Naive thymus-derived CD8-positive, alpha-beta T cell (primary cell): ENCODE measurements around the gene LRRC27. TPM values are rescaled to one million over a fixed set of nuclear protein-coding genes. Genes with fewer than 3 reads are reported as not detected.
A peak's percentile ranks its signal among the peaks of the same experiment; 100 is the strongest.

Experiments used
- ATAC-seq, 2 donors: fragments of 150-1000 bp; cut with Tn5 transposase in 1 of 2; sonication (Bioruptor Pico), chemical (Tn5 transposase) in 1 of 2; 1 replicate in 1 of 2; 2 replicates in 1 of 2; pipeline ENCODE4 v1.10.0; 2021; ENCODE audit warnings: mild to moderate bottlenecking in 2 of 2, moderate library complexity in 2 of 2
- POLR2A ChIA-PET: fragments of 350-600 bp; sonication (Branson Sonifier 250); formaldehyde crosslinking; loops from one replicate; lab custom pipeline; 2021; ENCODE audit warnings: antibody characterized with exemption; lab: Charles Lee
- DNase-seq, 10 donors: peaks; one replicate each; pipeline versions ENCODE4 v3.0.0 to v3.0.0-alpha.2; 2020 to 2022
- H3K27ac Mint-ChIP-seq, 10 donors: one replicate each; pipeline ENCODE4 v1.8.0; 2020 to 2022; ENCODE audit warnings: mild to moderate bottlenecking in 10 of 10, mixed read lengths in 10 of 10, moderate library complexity in 4 of 10, inconsistent platforms in 1 of 10
- H3K27me3 Mint-ChIP-seq, 5 donors: one replicate each; pipeline ENCODE4 v1.8.0; 2021 to 2022; ENCODE audit warnings: mixed read lengths in 5 of 5
- H3K36me3 Mint-ChIP-seq, 3 donors: one replicate each; pipeline ENCODE4 v1.8.0; 2020 to 2022; ENCODE audit warnings: mixed read lengths in 3 of 3, mild to moderate bottlenecking in 2 of 3, inconsistent platforms in 1 of 3
- H3K4me1 Mint-ChIP-seq, 4 donors: one replicate each; pipeline ENCODE4 v1.8.0; 2021 to 2022; ENCODE audit warnings: mixed read lengths in 4 of 4
- H3K4me3 Mint-ChIP-seq, 10 donors: one replicate each; pipeline ENCODE4 v1.8.0; 2020 to 2022; ENCODE audit warnings: mild to moderate bottlenecking in 10 of 10, mixed read lengths in 10 of 10, moderate library complexity in 6 of 10, inconsistent platforms in 1 of 10
- H3K9me3 Mint-ChIP-seq, 9 donors: one replicate each; pipeline ENCODE4 v1.8.0; 2020 to 2022; ENCODE audit warnings: mixed read lengths in 9 of 9, mild to moderate bottlenecking in 3 of 9, inconsistent platforms in 1 of 9, moderate library complexity in 1 of 9
- polyA plus RNA-seq, 3 donors: library from polyadenylated mRNA; unstranded; fragments of 300-500 nt; fragmentation: Illumina TruSeq; gene quantifications; one replicate each; pipeline ENCODE4 v1.2.3, GENCODE V29; 2021
- total RNA-seq, 8 experiments: library from RNA in 2 of 8; stranded (reverse) in 2 of 8; gene quantifications; one replicate each; pipeline ENCODE4 v1.2.3 and lab custom pipeline; 2021 to 2026

The LRRC27 gene
- total and polyA plus RNA-seq, 5 experiments from 2014 or later = 2.4 to 7.9 (median 4.7) TPM

- POLR2A ChIA-PET = interaction anchor here (1.0 to 2.6 kb wide), 2 partner anchors 10 to 15 kb away, joined by 3 to 8 read pairs; no protein-coding TSS in a partner anchor
- no peaks in the 10 kb centered on the region for H3K27me3 Mint-ChIP-seq
- H3K9me3 Mint-ChIP-seq = no peaks in the 10 kb centered on the region
- H3K36me3 Mint-ChIP-seq = peaks cover 0 to 12% (median 2%) of the 10 kb centered on the region in 3 donors
- DNase-seq (no peak), ATAC-seq (peak; percentile 66 to 77)
- H3K4me3 Mint-ChIP-seq = peak overlapping the region; percentile 53 to 82 (median 70)
- peaks cover 12 to 35% (median 28%) of the 10 kb centered on the region in 4 donors for H3K4me1 Mint-ChIP-seq
- H3K27ac Mint-ChIP-seq = peak overlapping the region in 7 of 10 donors; percentile 70 to 83 (median 78)
These were observed 75.9 kb downstream of the LRRC27 start for GRCh38 chr10:132407846-132408278.

- POLR2A ChIA-PET = interaction anchor here (1.0 to 2.6 kb wide), 2 partner anchors 10 to 14 kb away, joined by 3 to 8 read pairs; no protein-coding TSS in a partner anchor
- H3K36me3 Mint-ChIP-seq = peaks cover 0 to 12% (median 0%) of the 10 kb centered on the region in 3 donors
- no peaks in the 10 kb centered on the region for H3K9me3 Mint-ChIP-seq
- DNase-seq (no peak), ATAC-seq (peak; percentile 55 to 58)
- H3K4me1 Mint-ChIP-seq = peaks cover 11 to 34% (median 24%) of the 10 kb centered on the region in 4 donors
- H3K4me3 Mint-ChIP-seq = peak overlapping the region; percentile 53 to 82 (median 70)
- H3K27me3 Mint-ChIP-seq = no peaks in the 10 kb centered on the region
- peak overlapping the region in 7 of 10 donors; percentile 15 to 83 (median 74) for H3K27ac Mint-ChIP-seq
These were observed 76.4 kb downstream of the LRRC27 start for GRCh38 chr10:132408367-132408781.

GRCh38 chr10:132408823-132409666, 77.1 kb downstream of the LRRC27 start:
- Mint-ChIP-seq H3K9me3 (no peaks in the 10 kb centered on the region), H3K4me3 (peak overlapping the region in 3 of 10 donors; percentile 33 to 80 (median 72)), H3K4me1 (peaks cover 11 to 34% (median 24%) of the 10 kb centered on the region in 4 donors), H3K36me3 (peaks cover 0 to 12% (median 0%) of the 10 kb centered on the region in 3 donors), H3K27me3 (no peaks in the 10 kb centered on the region), H3K27ac (peak overlapping the region in 2 of 10 donors; percentile 4 to 83)
- no peak for ATAC-seq
- POLR2A ChIA-PET = interaction anchor here (1.2 to 1.5 kb wide), 2 partner anchors 8 to 38 kb away, joined by 3 to 4 read pairs; no protein-coding TSS in a partner anchor
- DNase-seq = no peak

GRCh38 chr10:132409667-132410028, 77.7 kb downstream of the LRRC27 start:
- H3K36me3 Mint-ChIP-seq = peaks cover 0 to 12% (median 0%) of the 10 kb centered on the region in 3 donors
- no peak for ATAC-seq
- H3K27me3 Mint-ChIP-seq = no peaks in the 10 kb centered on the region
- no peak for DNase-seq
- POLR2A ChIA-PET = interaction anchor here (1.2 to 1.5 kb wide), 2 partner anchors 8 to 37 kb away, joined by 3 to 4 read pairs; no protein-coding TSS in a partner anchor
- peak overlapping the region in 3 of 10 donors; percentile 10 to 68 (median 34) for H3K4me3 Mint-ChIP-seq
- peak overlapping the region in 4 of 10 donors; percentile 48 to 77 (median 59) for H3K27ac Mint-ChIP-seq
- H3K9me3 Mint-ChIP-seq = no peaks in the 10 kb centered on the region
- peaks cover 13 to 35% (median 24%) of the 10 kb centered on the region in 4 donors for H3K4me1 Mint-ChIP-seq

GRCh38 chr10:132410056-132410778, 78.2 kb downstream of the LRRC27 start:
- Mint-ChIP-seq H3K4me3 (peak overlapping the region in 2 of 10 donors; percentile 10 to 34), H3K27me3 (no peaks in the 10 kb centered on the region), H3K36me3 (peaks cover 0 to 12% (median 0%) of the 10 kb centered on the region in 3 donors), H3K9me3 (no peaks in the 10 kb centered on the region), H3K27ac (peak overlapping the region in 4 of 10 donors; percentile 48 to 77 (median 59)), H3K4me1 (peaks cover 15 to 39% (median 25%) of the 10 kb centered on the region in 4 donors)
- POLR2A ChIA-PET = interaction anchor here (1.2 to 1.5 kb wide), 2 partner anchors 9 to 36 kb away, joined by 3 to 4 read pairs; no protein-coding TSS in a partner anchor
- DNase-seq = no peak
- ATAC-seq = no peak

- H3K4me3 Mint-ChIP-seq = no peak overlapping the region
- H3K27ac Mint-ChIP-seq = no peak overlapping the region
- H3K27me3 Mint-ChIP-seq = no peaks in the 10 kb centered on the region
- H3K9me3 Mint-ChIP-seq = no peaks in the 10 kb centered on the region
- peaks cover 19 to 39% (median 30%) of the 10 kb centered on the region in 4 donors for H3K4me1 Mint-ChIP-seq
- ATAC-seq (no peak), DNase-seq (no peak)
- peaks cover 0 to 7% (median 0%) of the 10 kb centered on the region in 3 donors for H3K36me3 Mint-ChIP-seq
- POLR2A ChIA-PET = interaction anchor here (1.1 to 1.5 kb wide), 3 partner anchors 10 to 75 kb away, joined by 3 to 4 read pairs (median 3); no protein-coding TSS in a partner anchor
These were observed 79.0 kb downstream of the LRRC27 start for GRCh38 chr10:132410779-132411532.

- DNase-seq (no peak), ATAC-seq (no peak)
- Mint-ChIP-seq H3K27ac (peak overlapping the region in 1 of 10 donors; percentile 28), H3K36me3 (peaks cover 0 to 6% (median 0%) of the 10 kb centered on the region in 3 donors), H3K27me3 (no peaks in the 10 kb centered on the region), H3K4me1 (peaks cover 19 to 38% (median 30%) of the 10 kb centered on the region in 4 donors), H3K4me3 (peak overlapping the region in 1 of 10 donors; percentile 36), H3K9me3 (no peaks in the 10 kb centered on the region)
- POLR2A ChIA-PET = interaction anchor here (0.7 to 1.1 kb wide), 2 partner anchors 22 to 76 kb away, joined by 3 read pairs; no protein-coding TSS in a partner anchor
These were observed 79.7 kb downstream of the LRRC27 start for GRCh38 chr10:132411561-132412253.

GRCh38 chr10:132412316-132413192, 80.6 kb downstream of the LRRC27 start:
- Mint-ChIP-seq H3K4me1 (peaks cover 18 to 39% (median 27%) of the 10 kb centered on the region in 4 donors), H3K4me3 (no peak overlapping the region), H3K27me3 (no peaks in the 10 kb centered on the region), H3K36me3 (peaks cover 0 to 4% (median 0%) of the 10 kb centered on the region in 3 donors), H3K9me3 (no peaks in the 10 kb centered on the region), H3K27ac (peak overlapping the region in 1 of 10 donors; percentile 73)
- POLR2A ChIA-PET = interaction anchor here (0.7 to 1.1 kb wide), 2 partner anchors 9 to 23 kb away, joined by 3 read pairs; no protein-coding TSS in a partner anchor
- ATAC-seq (no peak), DNase-seq (no peak)

- Mint-ChIP-seq H3K36me3 (peaks cover 0 to 4% (median 0%) of the 10 kb centered on the region in 3 donors), H3K27ac (peak overlapping the region in 2 of 10 donors; percentile 8 to 73), H3K27me3 (no peaks in the 10 kb centered on the region), H3K4me3 (no peak overlapping the region), H3K9me3 (no peaks in the 10 kb centered on the region), H3K4me1 (peaks cover 14 to 39% (median 21%) of the 10 kb centered on the region in 4 donors)
- DNase-seq (no peak), ATAC-seq (no peak)
- POLR2A ChIA-PET = interaction anchor here (1.1 kb wide), 1 partner anchor 8 kb away, joined by 3 read pairs; no protein-coding TSS in a partner anchor
These were observed 81.5 kb downstream of the LRRC27 start for GRCh38 chr10:132413226-132414205.
